Esophagus squamous epithelium (tissue), 4 donors: ENCODE measurements around the gene PIBF1.

Experiments
- CTCF ChIP-seq, 6 experiments: fragments of 450-650 bp in 4 of 6; fragments of 200-600 bp in 2 of 6; sonication (generic) in 2 of 6; IDR thresholded peaks; one replicate each; pipeline ENCODE4 v1.5.1; 2016 to 2019; ENCODE audit warnings: antibody characterized with exemption in 6 of 6, mild to moderate bottlenecking in 4 of 6, moderate library complexity in 4 of 6
- POLR2A ChIP-seq, 4 donors: fragments of 450-650 bp; IDR thresholded peaks; one replicate each; pipeline ENCODE4 v1.6.1; 2017; ENCODE audit warnings: antibody characterized with exemption in 4 of 4, mild to moderate bottlenecking in 4 of 4, moderate library complexity in 3 of 4

GRCh38 chr13:72823081-72823480, 41.1 kb downstream of the PIBF1 start:
- TF ChIP-seq CTCF (IDR thresholded peaks at IDR 0.05) (no peak), POLR2A (IDR thresholded peaks at IDR 0.05) (no peak)
